Stomach (tissue), 9 donors: ENCODE data around the gene ETV5. TPM values are rescaled to one million over a fixed set of nuclear protein-coding genes. Genes with fewer than 3 reads are reported as not detected.

Source experiments
- DNase-seq, 2 donors: peaks; one replicate each; pipeline versions ENCODE4 v3.0.0 to v3.0.0-alpha.2; 2013 to 2019
- H3K27ac ChIP-seq, 5 donors: fragments of 200-600 bp in 4 of 5; sonication (generic) in 4 of 5; one replicate each; pipeline ENCODE4 v1.5.1; 2013 to 2019; ENCODE audit warnings: mild to moderate bottlenecking in 1 of 5, moderate library complexity in 1 of 5
- H3K27me3 ChIP-seq, 3 donors: fragments of 200-600 bp; sonication (generic); one replicate each; pipeline ENCODE4 v1.5.1; 2017 to 2019; ENCODE audit warnings: mixed run types in 1 of 3
- H3K36me3 ChIP-seq, 4 donors: fragments of 200-600 bp; sonication (generic); 1 replicate in 3 of 4; 2 replicates in 1 of 4; pipeline ENCODE4 v1.5.1; 2016 to 2019
- H3K4me1 ChIP-seq, 4 donors: fragments of 200-600 bp; sonication (generic); one replicate each; pipeline ENCODE4 v1.5.1; 2016 to 2019
- H3K4me3 ChIP-seq, 4 donors: fragments of 200-600 bp; sonication (generic) in 3 of 4; one replicate each; pipeline ENCODE4 v1.5.1; 2016 to 2019; ENCODE audit warnings: mild to moderate bottlenecking in 1 of 4
- H3K9me3 ChIP-seq, 4 donors: fragments of 200-600 bp; sonication (generic); one replicate each; pipeline ENCODE4 v1.5.1; 2016 to 2019
- CTCF ChIP-seq, 7 experiments: fragments of 450-650 bp in 4 of 7; fragments of 200-600 bp in 3 of 7; sonication (generic) in 3 of 7; IDR thresholded peaks; one replicate each; pipeline ENCODE4 v1.5.1; 2016 to 2019; ENCODE audit warnings: antibody characterized with exemption in 7 of 7, control low read depth in 2 of 7, mild to moderate bottlenecking in 1 of 7
- EP300 ChIP-seq: sonication (generic); formaldehyde crosslinking; IDR thresholded peaks from one replicate; pipeline ENCODE4 v1.6.1; 2017; ENCODE audit warnings: antibody characterized with exemption
- POLR2A ChIP-seq, 4 donors: fragments of 450-650 bp; IDR thresholded peaks; one replicate each; pipeline ENCODE4 v1.6.1; 2016; ENCODE audit warnings: antibody characterized with exemption in 4 of 4, control low read depth in 2 of 4, mild to moderate bottlenecking in 1 of 4, moderate library complexity in 1 of 4
- POLR2AphosphoS5 ChIP-seq, 3 donors: sonication (generic); formaldehyde crosslinking; IDR thresholded peaks; one replicate each; pipeline ENCODE4 v1.6.1; 2016; ENCODE audit warnings: antibody characterized with exemption in 3 of 3
- WGBS, 5 donors: extraction: QIAGEN DNeasy Blood & Tissue Kit in 3 of 5; methylation state at CpG; one replicate each; pipeline versions ENCODE4 v1.1.5 to v1.1.7; 2013 to 2018; 5-methylcytosine and 5-hydroxymethylcytosine counted together
- intact Hi-C: fragments of 100-400 bp; cut with DNase I; formaldehyde crosslinking; loops from one replicate; pipeline ENCODE4 v1.15.1; 2023; ENCODE audit warnings: low total_unique reads
- polyA plus RNA-seq, 3 donors: library from polyadenylated mRNA; stranded (reverse); fragments of 200-250 nt; gene quantifications; one replicate each; pipeline ENCODE4 v1.2.3, GENCODE V29; 2013
- total RNA-seq, 5 donors: library from RNA; depleted of rRNA; stranded (reverse); fragments of >200 nt; gene quantifications; one replicate each; pipeline versions ENCODE4 v1.1.0 to v1.2.3, GENCODE V29; 2014 to 2016
- donor health status: healthy with polysubstance abuse.
- donor health status: Bipolar disorder and iron deficiency.
- donor health status: healthy.

Gene ETV5
- total and polyA plus RNA-seq, 8 donors = 2.9 to 343 (median 17.7) TPM

GRCh38 chr3:186152361-186152798, 43.5 kb upstream of the ETV5 start:
- no peak overlapping the region for H3K4me3 ChIP-seq
- peaks cover 0 to 17% (median 5%) of the 10 kb centered on the region in 4 donors for H3K36me3 ChIP-seq
- TF ChIP-seq CTCF (IDR thresholded peaks at IDR 0.05) (no peak), POLR2AphosphoS5 (IDR thresholded peaks at IDR 0.05) (no peak), POLR2A (IDR thresholded peaks at IDR 0.05) (no peak), EP300 (no peak)
- H3K4me1 ChIP-seq = no peaks in the 10 kb centered on the region
- no peaks in the 10 kb centered on the region for H3K27me3 ChIP-seq
- WGBS, 5 donors = 62 to 67% (median 64%) methylated on average over 8 of the region's 8 CpGs
- no peaks in the 10 kb centered on the region for H3K9me3 ChIP-seq
- H3K27ac ChIP-seq = no peak overlapping the region
- DNase-seq = no peak
- intact Hi-C loops = no loop called here

- Histone ChIP-seq H3K27me3 (no peaks in the 10 kb centered on the region), H3K36me3 (peaks cover 0 to 17% (median 5%) of the 10 kb centered on the region in 4 donors), H3K4me3 (no peak overlapping the region), H3K4me1 (no peaks in the 10 kb centered on the region), H3K27ac (peak overlapping the region in 1 of 5 donors; percentile 1), H3K9me3 (no peaks in the 10 kb centered on the region)
- intact Hi-C loops = no loop called here
- TF ChIP-seq CTCF (IDR thresholded peaks at IDR 0.05) (no peak), POLR2A (IDR thresholded peaks at IDR 0.05) (no peak), POLR2AphosphoS5 (IDR thresholded peaks at IDR 0.05) (no peak), EP300 (no peak)
- no peak for DNase-seq
- WGBS, 5 donors = 78 to 83% (median 79%) methylated on average over 7 of the region's 7 CpGs
Observed at GRCh38 chr3:186151077-186151971, 42.4 kb upstream of the ETV5 start.

- H3K4me3 ChIP-seq = no peak overlapping the region
- no peaks in the 10 kb centered on the region for H3K9me3 ChIP-seq
- no peak for DNase-seq
- 62 to 80% (median 74%) methylated on average over 11 of the region's 11 CpGs for WGBS, 5 donors
- peaks cover 0 to 17% (median 5%) of the 10 kb centered on the region in 4 donors for H3K36me3 ChIP-seq
- H3K27ac ChIP-seq = no peak overlapping the region
- intact Hi-C loops = no loop called here
- H3K4me1 ChIP-seq = no peaks in the 10 kb centered on the region
- no peaks in the 10 kb centered on the region for H3K27me3 ChIP-seq
- TF ChIP-seq POLR2AphosphoS5 (IDR thresholded peaks at IDR 0.05) (no peak), CTCF (IDR thresholded peaks at IDR 0.05) (no peak), EP300 (no peak), POLR2A (IDR thresholded peaks at IDR 0.05) (no peak)
Observed at GRCh38 chr3:186150041-186150830, 41.3 kb upstream of the ETV5 start.

- intact Hi-C loops = no loop called here
- DNase-seq = no peak
- H3K9me3 ChIP-seq = no peaks in the 10 kb centered on the region
- peaks cover 0 to 17% (median 5%) of the 10 kb centered on the region in 4 donors for H3K36me3 ChIP-seq
- H3K4me1 ChIP-seq = no peaks in the 10 kb centered on the region
- no peaks in the 10 kb centered on the region for H3K27me3 ChIP-seq
- H3K4me3 ChIP-seq = no peak overlapping the region
- H3K27ac ChIP-seq = no peak overlapping the region
- 76 to 85% (median 81%) methylated on average over 15 of the region's 15 CpGs for WGBS, 5 donors
- TF ChIP-seq EP300 (no peak), CTCF (IDR thresholded peaks at IDR 0.05) (no peak), POLR2A (IDR thresholded peaks at IDR 0.05) (no peak), POLR2AphosphoS5 (IDR thresholded peaks at IDR 0.05) (no peak)
Observed at GRCh38 chr3:186149319-186149960, 40.6 kb upstream of the ETV5 start.
